IPS-18c (cell line): ENCODE measurements around the gene HEBP2.

Source experiments
- H3K4me3 ChIP-seq: 2 replicates; pipeline ENCODE4 v1.7.0; 2013; ENCODE audit warnings: low read depth, mild to moderate bottlenecking, low read length, moderate library complexity; ENCODE audit not compliant: insufficient read depth
- H3K9me3 ChIP-seq: one replicate; pipeline ENCODE4 v1.6.1; 2013; ENCODE audit warnings: mild to moderate bottlenecking, low read length, moderate library complexity; ENCODE audit not compliant: control insufficient read depth, insufficient read depth

Gene HEBP2

GRCh38 chr6:138389551-138389950 is 14.5 kb upstream of the HEBP2 start:
- Histone ChIP-seq H3K9me3 (no peaks in the 10 kb centered on the region), H3K4me3 (no peak overlapping the region)

DNA sequence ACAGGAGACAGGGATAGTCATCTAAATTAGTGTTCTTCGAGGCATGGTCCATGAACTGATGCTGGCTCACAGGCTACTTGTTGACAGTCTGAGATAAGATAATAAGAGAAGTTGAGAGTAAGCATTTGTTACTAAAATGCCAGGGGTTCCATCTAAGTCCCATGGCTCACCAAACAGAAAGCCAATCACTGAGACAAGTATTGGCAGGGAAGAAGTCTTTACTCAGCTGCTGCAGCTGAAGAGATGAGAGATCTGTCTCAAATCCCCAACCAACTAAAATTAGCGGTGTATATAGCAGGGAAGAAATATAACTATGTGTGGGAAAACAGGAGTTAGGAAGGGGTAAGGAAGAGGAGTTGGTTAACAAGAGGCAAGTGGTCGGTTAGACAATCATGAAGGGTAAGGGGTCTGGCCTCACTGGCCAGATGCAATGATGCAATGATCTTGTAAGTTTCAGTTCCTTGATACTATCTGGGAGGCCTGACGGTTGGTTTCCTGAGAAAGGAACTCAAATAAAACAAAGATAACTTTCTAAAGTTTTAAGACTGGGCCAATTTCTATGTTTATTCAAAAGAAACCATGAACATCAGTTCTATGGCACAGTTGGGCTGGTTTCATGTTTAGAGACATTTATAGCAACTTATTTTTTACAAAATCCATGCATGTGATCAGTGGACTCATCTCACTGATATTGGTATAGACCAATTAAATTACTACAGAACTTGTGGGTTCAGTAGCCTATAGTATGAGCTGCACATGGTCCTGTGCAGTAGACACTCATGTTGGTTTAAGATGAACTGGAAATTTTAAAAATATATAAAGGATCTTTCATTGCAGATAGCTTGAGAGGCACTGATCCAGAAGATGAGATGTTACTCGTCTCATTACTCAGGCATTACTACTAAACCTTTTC is 9.9 kb upstream of the HEBP2 start:
- H3K4me3 ChIP-seq = no peak overlapping the region
- H3K9me3 ChIP-seq = no peaks in the 10 kb centered on the region

DNA sequence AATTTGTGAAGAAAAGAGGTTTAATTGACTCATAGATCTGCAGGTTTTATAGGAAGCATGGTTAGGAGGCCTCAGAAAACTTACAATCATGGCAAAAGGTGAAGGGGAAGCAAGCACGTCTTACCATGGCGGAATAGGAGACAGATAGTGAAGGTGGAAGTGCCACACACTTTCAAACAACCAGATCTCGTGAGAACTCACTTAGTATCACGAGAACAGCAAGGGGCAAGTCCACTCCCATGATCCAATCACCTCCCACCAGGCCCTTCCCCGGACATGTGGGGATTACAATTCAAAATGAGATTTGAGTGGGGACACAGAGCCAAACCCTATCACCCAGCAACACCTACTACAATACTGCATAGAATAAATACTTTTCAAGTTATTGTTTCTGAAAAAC is 7.3 kb upstream of the HEBP2 start:
- H3K9me3 ChIP-seq = no peaks in the 10 kb centered on the region
- no peak overlapping the region for H3K4me3 ChIP-seq

DNA sequence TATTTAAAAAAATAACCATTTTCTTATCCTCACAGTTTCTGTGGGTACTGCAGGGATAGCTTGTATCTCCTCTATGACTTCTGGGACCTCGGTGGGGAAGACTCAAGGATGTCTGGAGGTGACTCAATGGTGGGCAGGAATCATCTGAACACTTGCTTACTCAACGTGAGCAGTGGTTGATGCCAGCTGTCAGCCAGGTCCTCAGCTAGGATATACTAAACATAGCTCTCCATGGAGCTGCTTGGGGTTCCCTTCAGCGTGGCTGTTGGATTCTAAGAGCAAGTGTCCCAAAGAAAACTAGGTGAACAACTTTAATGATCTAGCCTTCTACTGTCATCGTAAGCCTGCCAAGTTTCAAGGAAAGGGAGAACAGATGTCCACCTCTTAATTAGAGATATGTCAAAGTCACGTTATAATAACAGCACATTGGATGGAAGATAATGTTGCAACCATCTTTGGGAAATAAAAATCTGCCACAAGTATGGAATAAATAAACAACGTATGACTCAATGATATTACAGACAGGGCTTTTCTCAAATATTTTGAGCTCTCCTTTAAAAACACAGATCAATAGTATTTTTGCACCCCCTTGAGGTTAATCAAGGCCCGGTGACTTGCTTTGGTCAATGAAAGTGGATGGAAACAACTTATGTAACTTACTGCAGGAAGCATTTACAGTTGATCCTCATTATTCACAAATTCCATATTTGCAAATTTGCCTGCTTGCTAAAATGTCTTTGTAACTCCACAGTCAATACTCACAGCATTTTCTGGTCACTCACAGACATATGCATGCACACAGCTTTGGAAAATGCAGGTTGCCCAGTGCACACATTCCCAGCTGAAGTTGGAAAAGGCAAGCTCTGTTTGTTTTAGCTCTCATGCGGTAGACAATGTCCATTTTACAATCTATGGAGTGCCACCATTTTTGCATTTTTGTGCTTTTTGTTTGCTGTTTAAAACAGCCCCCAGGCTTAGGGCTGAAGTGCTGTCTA is 6.6 kb upstream of the HEBP2 start:
- Histone ChIP-seq H3K9me3 (no peaks in the 10 kb centered on the region), H3K4me3 (no peak overlapping the region)

GRCh38 chr6:138400326-138400725 is 3.7 kb upstream of the HEBP2 start:
- Histone ChIP-seq H3K9me3 (no peaks in the 10 kb centered on the region), H3K4me3 (no peak overlapping the region)

GRCh38 chr6:138401960-138402837 is 1.8 kb upstream of the HEBP2 start:
- no peaks in the 10 kb centered on the region for H3K9me3 ChIP-seq
- no peak overlapping the region for H3K4me3 ChIP-seq

DNA sequence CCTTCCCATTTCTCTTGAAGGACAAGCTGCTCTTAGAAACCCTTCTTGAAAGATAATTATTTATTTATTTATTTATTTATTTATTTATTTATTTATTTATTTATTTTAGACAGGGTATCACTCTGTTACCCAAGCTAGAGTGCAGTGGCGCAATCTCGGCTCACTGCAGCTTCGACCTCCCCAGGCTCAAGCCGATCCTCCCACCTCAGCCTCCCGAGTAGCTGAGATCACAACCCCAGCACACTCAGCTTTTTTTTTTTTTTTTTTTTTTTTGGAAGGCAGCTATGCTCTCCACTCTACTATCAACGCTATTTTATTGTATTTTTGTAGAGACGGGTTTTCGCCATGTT is 1.2 kb upstream of the HEBP2 start:
- Histone ChIP-seq H3K9me3 (no peaks in the 10 kb centered on the region), H3K4me3 (peak overlapping the region; percentile 88; the same call in 1 of the 2 replicates)

DNA sequence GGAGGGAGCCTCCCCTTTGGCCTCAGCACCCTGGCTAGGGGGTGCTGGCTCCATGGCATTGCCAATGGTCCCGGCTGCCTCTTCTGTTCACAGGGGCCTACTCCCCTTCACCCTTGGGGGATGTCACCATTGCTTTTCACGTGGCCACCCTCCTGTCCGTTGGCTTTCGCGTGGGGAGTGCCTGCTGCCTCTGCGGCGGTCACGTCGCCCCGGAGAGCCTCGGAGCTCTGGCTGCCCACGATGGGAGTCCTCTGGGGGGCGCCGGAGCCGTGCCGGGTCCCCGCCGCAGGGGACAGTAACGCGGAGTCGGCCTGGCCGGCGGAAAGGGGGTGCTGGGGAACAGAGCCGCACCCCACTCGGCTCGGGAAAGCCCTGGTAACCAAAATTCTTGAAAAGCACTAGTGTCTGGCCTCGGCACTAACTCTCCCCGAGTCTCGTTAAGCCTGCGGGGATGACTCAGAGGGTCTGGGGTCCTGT is 661 bp upstream of the HEBP2 start:
- H3K9me3 ChIP-seq = no peaks in the 10 kb centered on the region
- H3K4me3 ChIP-seq = peak overlapping the region; percentile 88

DNA sequence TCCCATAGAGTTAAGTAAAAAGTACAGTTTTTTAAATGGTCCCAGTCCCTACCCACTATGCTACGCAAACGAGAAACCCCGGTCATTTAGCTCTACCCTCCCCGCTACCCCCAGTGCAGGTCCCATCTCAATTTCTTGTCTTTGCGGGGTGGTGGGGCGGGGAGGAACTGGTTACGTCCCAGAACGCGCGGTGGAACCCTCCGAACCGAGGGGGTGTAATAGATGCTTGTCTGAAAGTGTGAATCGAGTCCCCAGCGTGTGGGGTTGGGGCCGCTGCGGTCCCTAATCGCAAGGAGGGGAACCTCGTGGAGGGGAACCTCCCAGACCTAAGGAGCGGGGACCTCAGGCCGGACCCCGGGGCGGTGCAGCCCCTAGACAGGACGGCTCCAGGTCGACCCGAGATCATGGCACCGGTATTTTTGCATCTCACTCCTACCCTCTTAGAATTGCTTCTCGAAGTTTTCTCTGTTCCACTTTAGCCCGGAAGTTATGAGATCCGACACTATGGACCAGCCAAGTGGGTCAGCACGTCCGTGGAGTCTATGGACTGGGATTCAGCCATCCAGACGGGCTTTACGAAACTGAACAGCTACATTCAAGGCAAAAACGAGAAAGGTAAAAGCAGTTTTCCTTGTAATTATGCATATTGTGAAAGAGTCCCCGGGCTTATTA is 779 bp downstream of the HEBP2 start:
- Histone ChIP-seq H3K9me3 (no peaks in the 10 kb centered on the region), H3K4me3 (peak overlapping the region; percentile 88)

GRCh38 chr6:138405816-138406413 is 1.9 kb downstream of the HEBP2 start:
- no peak overlapping the region for H3K4me3 ChIP-seq
- no peaks in the 10 kb centered on the region for H3K9me3 ChIP-seq

GRCh38 chr6:138406443-138406842 is 2.4 kb downstream of the HEBP2 start:
- Histone ChIP-seq H3K9me3 (no peaks in the 10 kb centered on the region), H3K4me3 (no peak overlapping the region)

- H3K9me3 ChIP-seq = no peaks in the 10 kb centered on the region
- no peak overlapping the region for H3K4me3 ChIP-seq
Measured at GRCh38 chr6:138410048-138410735, 6.2 kb downstream of the HEBP2 start.

- Histone ChIP-seq H3K9me3 (no peaks in the 10 kb centered on the region), H3K4me3 (no peak overlapping the region)
Measured at GRCh38 chr6:138410972-138411880, 7.2 kb downstream of the HEBP2 start.

- no peak overlapping the region for H3K4me3 ChIP-seq
Measured at GRCh38 chr6:138415125-138415524, 11.1 kb downstream of the HEBP2 start.

DNA sequence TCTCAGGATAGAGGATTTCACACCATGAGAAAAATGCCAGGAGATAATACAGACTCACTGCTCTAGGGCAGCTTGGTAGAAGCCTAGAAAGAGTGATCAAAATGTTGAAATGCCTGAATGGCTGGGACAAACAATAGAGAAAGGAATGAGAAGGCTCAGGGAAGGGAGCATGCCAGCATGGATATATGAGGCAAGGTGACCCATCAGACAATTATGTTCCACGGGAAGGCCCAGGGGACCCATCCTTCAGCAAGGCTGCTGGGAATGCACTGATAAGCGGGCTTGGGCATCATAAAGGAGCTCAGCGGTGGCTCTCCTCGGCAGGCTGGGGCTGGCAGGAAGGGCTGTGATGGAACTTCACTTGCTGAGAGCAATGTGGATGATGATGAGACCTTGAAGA is 12.2 kb downstream of the HEBP2 start:
- H3K4me3 ChIP-seq = no peak overlapping the region
- no peaks in the 10 kb centered on the region for H3K9me3 ChIP-seq

More at GRCh38 chr6:138415125-138415524, 11.1 kb downstream of the HEBP2 start:
- H3K9me3 ChIP-seq = no peaks in the 10 kb centered on the region
